HTERT RPE-1 (cell line): ENCODE results near the gene HEBP1.
"Not testable (repeated sequence)": the region's sequence is repeated elsewhere in the genome, so short reads cannot be mapped to it uniquely, and the experiment has no call there.

Experiments used
- in situ Hi-C: fragments of 300-500 bp; cut with MboI; formaldehyde crosslinking; loops from 4 replicates; pipeline ENCODE4 v1.14.3; 2020; ENCODE audit warnings: low sequenced_read_pairs

The HEBP1 gene, protein sequence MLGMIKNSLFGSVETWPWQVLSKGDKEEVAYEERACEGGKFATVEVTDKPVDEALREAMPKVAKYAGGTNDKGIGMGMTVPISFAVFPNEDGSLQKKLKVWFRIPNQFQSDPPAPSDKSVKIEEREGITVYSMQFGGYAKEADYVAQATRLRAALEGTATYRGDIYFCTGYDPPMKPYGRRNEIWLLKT

DNA sequence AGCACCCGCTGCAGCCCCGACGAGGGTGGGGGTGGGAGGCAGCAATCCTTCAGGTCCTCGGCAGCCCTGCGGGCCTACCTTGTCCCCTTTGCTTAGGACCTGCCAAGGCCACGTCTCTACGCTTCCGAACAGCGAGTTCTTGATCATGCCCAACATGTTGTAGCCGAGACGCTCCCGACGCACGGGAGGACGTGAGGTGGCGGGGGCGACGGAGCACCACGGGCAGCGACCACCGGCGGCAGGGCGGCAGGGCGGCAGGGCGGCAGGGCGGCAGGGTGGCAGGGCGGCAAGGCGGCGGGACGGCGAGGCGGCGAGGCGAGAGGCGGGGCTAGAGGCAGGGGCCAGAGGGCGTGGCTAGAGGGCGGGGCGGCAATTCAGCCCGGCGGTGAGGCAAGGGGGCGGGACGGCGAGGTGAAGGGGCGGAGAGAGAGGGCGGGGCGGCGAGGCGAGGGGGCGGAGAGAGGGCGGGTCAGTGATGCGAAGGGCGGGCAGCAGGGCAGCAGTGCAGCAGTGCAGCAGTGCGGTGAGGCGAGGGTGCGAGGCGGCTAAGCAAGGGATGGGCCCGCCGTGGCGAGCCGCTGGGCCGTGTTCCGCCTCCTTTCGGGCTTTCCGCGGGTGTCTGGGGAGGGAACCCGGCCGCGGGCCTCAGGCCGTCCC lies at the start of gene HEBP1:
Gene HEBP1, minus strand, starts transcription at position 307 of the 657 bp plus-strand sequence. Its CDS starts 151 bp downstream, at position 156.
- in situ Hi-C loops = no loop called here

DNA sequence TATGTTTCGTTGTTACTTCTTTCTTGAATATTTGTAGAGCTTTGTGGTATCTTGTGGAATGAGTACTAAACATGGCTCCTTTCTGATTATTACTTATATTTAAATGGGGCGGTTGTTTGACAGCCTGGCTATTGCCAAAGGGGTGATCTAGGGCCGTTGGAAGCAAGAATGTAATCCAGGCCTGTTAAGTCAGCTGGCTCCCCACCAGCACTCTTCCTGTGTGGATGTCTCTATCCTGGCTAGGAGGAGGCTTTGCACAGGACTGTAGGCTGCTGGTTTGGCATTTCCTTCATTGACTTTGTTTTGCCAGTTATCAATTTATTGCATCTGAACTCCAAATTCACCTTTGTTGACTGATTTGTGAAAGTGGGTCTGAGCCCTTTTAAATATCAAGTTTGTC lies 49.8 kb upstream of the HEBP1 start:
- in situ Hi-C loops = no loop called here

DNA sequence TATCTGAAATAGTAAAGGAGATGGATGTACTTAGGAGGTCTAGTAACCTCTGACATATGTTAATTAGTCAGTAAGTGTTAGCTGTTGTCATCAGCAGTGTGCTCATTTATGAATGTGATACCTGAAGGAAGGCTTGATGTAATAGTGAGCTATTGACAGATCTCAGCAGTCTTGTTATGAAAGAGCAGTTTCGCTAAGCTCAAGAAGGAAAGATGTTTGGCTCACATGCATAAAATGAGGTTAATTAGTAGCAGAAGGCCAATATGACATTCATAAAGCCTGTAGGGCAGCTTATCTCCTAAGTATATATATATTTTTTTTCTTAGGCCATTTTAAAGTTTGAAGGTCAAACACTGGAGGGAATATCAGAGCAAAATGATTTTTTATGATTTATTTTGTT lies 46.9 kb upstream of the HEBP1 start:
- in situ Hi-C loops = no loop called here

DNA sequence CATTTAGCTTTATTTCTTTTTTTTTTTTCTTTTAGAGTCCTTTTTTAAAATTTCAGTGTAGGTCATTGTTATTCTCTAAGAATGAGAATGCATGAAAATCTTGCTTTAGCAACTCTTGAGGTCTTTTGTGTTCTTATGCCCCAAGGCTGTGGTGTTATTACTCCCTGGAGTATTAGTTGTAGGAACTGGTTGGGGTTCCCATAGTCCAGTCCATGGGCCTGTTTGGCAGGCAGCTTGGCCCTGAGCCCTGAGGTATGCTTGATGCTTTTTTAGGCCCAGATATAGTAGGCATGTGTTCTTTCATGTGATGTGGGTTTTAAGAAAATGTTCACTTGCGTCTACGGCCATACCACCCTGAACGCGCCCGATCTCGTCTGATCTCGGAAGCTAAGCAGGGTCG lies 45.8 kb upstream of the HEBP1 start:
- in situ Hi-C loops = no loop called here

DNA sequence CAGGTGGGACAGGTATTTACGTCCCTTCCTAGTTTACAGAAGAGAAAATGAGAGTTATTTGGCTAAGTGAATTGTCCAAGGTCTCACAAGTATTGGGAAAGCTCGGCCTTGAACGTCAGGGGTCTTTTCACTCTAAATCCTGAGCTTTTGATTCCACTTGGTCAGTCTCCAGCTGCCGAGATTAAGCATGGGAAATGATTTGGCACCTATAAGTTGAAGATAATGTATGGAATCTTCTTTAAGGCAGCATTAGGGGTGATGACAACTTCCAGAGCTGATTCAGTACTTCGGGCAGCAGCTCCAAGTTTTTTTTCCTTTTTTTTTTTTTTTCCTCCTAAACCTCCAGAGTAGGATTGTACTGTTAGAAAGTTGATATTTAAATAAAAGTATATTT lies 44.8 kb upstream of the HEBP1 start:
- in situ Hi-C loops = no loop called here

DNA sequence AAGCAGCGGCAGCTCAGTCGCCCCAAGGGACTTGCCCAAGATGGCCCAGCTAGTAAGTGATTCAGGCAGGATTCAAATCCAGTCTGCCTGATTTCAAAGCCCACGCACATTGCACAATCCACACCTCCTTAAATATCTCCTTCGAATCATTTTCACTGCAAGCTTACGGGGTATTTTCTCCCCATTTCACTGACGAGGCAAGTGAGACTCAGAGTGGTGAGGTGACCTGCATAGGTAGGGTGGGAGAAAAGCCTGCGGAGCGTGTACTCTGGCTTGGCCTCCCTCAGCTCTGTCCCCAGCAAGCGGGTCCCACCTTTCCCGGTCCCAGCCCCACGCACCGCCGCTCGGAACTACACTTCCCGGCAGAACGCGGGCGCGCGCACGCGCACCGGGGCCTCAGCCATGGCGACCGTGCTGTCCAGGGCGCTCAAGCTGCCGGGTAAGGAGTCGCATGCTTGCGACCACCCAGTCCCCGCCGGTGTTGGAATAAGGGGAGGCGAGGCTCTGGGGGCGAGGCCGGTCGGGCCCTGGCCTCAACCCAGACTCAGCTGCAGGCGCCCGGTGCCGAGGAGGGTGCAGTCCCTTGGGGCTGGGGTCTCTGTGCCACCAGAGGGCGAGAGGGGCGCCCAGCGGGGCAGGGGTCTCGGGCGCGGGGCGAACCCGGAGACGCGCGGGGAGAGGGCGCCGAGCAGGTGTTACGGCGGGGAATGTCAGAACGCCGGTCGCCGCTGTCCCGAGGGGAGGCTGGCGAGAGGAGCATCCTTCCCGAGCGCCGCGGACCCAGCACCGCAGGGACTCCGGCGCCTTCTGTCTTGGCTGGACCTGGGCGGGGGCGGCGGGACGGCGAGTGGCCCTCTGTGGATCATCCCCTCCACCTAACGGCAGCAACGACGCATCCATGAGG lies 44.2 kb upstream of the HEBP1 start, which contains the start of gene FAM234B:
Gene FAM234B, plus strand, starts transcription at position 380 of the 904 bp plus-strand sequence. Its CDS starts 23 bp downstream, at position 403.
- in situ Hi-C loops = no loop called here

DNA sequence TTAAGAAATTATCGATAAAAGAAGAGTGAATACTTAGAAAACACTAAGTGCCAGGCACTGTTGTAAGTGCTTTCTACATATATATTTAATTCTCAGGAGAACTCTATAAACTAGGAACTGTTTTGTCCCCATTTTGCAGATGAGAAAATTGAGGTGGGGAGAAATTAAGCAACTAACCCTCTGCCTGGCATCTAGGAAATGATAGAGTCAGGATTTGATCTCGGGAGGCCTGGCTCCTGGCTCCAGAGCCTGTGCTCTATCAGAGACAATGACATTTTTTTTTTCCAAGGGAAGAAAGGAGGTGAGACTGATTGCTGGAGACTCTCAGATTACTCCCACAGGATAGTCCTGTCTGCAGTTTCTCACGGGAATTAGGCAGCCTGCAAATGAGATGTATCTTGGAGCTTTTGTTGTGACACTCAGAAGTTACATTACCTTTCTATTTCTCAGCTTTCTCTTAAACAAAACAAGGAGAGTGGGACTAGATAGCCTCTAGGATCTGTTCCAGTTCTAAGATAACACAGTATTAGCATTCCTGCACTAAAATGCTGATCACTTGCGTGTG lies 42.7 kb upstream of the HEBP1 start:
- in situ Hi-C loops = no loop called here

DNA sequence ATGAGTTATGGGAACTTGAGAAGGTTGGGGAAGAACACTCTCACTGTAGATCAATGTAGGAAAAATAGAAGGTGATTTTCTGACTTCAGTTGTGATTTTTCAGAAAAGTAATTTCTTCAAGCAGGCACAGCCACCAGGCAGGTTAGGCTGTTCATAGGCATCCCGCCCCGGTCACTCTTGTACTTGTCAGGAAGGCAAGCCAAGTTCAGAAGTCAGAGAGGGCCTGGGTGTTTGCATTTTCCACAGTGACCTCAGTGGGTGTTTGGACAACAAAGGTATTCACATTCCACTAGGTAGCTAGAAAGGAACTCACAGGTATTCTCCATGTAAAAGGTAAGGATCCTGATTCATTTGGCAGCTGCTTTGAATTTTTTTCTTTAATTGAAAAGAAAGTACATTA lies 41.2 kb upstream of the HEBP1 start:
- in situ Hi-C loops = no loop called here

DNA sequence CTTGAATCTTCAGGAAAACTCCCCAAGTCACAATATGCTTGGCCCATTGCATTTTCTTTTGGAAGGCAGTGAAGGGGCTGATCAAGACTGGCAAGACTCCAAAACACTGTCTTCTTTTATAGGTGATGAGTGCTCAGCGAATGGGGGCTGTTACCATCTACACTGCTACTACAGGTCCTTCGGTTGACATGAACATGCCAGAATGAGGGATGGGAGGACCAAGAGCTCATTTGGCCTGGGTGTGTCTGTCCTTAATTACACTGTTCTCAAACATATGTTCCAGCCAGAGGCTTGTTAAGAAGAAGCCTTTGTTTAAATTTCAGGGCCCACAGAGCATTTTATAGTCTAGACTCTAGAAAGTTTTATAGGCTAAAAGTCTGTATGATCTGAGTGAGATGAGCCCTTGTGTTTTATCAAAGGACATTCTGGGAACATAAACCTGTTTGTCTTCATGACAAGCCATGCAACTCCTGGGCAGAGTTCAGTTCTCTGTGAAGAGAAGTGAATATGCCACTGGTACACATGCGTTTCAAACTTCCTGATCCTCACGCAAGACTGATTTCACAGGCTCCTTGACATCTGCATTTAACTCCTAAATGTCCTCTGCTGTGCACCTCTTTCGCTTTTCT lies 39.4 kb upstream of the HEBP1 start:
- in situ Hi-C loops = no loop called here

DNA sequence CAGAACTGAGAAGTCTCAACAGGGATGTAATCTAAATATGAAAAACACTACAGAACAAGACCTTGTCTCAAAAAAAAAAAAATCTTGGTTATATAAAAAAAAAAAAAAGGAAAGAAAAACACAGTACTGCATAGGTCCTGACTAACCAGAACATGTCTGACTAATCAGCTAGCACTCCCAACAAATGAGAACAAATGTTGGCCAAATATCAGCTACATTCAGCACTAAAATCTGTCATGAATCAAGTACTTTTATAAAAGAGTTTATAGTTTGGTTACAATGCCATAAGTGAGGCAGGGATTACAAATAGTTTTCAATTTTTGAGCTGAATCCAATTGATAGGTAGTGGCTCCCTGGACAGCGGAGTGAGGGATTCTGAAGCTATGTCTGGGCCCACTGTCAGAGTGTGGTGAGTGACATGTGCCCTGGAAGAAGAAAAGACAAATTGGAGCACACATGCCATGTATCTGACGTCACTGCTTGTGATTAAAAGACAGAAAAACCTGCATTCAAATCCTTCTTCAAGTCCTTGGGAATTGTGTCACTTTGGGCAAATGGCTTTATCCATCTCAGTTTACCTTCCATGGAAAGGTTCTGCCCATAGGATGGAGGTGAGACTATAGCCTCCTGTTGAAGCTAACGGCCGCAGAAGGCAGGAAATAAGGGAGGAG lies 38.6 kb upstream of the HEBP1 start:
- in situ Hi-C loops = no loop called here

DNA sequence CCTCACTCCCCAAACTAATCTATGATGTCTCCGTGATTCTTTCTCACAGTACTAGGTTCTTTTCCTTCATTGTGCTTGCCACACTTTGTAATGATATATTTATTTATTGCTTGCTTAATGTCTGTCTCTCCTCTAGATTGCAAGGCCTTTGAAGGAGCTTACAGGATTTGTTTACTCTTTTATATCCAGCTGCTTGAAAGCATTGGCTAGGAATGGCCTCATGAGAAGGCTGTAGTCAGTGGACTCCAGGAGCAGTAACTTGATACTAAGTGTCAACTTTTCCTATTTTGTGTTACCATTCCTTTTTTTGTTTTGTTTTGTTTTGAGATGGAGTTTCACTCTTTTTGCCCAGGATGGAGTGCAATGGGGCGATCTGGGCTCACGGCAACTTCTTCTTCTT lies 36.8 kb upstream of the HEBP1 start:
- in situ Hi-C loops = no loop called here

DNA sequence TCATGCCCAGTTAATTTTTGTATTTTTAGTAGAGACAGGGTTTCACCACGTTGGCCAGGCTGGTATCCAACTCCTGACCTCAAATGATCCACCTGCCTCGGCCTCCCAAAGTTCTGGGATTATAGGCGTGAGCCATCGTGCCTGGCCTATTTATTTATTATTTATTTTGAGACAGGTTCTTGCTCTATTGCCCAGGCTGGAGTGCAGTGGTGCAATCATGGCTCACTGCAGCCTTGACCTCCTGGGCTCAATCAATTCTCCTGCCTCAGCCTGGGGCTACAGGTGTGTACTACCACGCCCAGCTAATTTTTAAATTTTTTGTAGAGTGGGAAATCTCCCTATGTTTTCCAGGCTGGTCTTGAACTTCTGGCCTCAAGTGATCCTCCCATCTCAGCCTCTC lies 35.3 kb upstream of the HEBP1 start:
- in situ Hi-C loops = not testable (repeated sequence)

DNA sequence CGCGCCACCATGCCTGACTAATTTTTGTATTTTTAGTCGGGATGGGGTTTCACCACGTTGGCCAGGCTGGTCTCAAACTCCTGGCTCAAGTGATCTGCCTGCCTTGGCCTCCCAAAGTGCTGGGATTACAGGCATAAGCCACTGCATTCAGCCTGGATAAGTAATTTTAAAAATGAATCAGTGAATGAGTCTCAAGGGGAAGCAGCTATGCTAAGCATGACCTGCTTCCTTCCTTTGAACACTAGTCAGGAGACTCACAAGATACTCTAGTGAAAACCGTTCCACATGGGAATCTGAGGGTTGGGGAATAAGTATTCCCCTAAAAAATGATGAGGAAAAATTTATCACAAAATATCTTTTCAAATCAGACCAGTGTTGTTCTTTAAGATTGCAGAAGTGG lies 33.4 kb upstream of the HEBP1 start:
- in situ Hi-C loops = no loop called here

DNA sequence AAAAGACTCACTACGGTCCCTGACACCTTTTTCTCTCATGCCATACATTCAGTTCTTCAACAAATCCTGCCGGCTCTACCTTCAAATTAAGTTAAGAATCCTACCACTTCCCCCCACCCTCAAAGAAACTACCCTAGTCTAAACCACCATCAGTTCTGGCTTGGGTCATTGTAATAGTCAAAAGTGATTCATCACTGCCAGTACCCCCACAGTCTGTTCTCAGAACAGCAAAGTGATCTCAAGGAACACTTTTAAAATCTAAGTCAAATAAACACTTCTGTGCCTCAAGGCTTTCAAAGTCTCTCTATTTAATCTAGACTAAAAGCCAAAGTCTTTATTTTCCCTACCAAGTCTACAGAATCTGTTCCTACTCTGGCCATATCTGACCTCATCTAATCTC lies 32.1 kb upstream of the HEBP1 start:
- in situ Hi-C loops = no loop called here

DNA sequence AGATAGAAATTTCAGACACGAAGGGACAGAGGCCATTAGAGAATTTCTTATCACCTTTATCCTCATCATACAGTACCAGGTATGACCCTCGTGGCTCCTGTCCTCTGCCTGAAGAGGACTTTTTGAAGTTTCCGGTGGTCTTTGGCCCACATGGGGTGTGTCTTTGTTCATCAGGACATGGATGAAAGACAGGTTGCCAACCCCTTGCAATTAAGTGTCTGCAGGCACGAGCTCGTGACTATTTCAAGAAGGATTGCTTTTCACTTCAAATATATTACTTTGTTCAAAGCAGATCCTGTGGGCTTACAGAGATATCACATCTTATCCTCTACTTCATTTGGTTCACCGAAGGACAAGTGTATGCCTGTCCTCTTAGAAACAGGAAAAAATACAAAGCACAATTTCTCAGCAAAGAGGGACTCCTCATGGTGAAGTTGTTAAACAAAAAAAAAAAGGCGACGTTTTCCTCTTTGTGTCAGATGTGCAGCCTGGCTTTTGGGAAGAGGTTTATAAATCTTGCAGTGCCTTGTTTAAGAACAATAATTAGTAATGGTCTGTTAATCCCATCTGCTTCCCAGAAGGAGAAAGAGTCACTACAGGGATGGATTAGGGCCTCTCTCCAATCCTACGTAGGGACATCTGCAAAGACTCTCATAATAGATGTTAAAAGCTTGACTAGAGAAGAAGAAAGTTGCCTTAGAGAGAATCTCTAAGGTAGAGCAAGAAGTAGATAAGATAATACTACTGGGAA lies 30.7 kb upstream of the HEBP1 start:
- in situ Hi-C loops = no loop called here

DNA sequence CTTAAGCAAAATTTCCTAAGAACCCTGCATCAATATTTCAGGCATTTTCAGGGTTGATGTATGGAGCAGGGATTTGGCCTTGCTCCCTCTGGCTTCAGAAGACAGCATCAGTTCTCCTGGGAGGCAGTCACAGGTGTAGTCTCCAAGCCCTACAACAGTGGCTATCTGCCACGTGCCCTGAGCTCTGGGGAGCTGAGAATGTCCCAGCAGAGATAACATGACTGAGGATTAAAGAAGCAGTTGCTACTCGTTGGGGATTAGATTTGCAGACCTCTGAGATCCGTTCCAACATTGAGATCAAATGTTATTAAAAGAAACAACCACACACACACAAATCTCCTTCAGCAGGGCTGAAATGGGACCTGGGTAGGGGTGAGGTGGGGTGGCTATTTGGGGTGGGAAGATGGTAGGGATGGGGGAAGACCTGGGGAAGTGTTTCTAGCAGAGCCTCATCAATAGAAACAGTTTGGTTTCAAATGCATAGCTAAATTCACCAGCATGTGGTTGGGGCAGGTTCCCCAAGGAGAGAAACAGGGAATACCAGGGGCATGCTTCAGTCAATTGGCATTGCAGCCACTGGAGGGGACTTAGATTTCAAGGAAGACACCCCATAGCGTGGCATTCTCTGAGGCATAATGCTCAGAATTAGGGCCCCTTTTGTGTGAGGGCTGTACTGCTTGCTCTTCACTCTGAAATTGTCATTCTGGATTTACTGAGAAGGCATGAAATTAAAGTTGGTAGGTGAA lies 28.9 kb upstream of the HEBP1 start:
- in situ Hi-C loops = no loop called here

DNA sequence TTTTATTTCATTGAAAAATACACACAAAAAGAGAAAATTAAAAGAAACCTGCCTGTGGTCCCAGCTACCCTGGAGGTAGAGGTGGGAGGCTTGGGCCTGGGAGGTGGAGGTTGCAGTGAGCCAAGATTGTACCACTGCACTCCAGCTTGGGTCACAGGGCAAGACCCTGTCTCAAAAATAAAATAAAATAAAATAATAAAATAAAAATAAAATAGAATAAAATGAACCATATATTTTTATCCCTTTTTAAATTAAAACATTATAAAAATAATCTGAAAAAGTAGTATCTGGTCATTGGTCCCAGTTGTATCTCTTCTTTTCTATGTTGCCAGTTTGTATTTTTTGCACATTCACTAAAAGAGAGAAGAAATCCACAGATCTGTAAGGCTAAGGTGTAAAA lies 27.4 kb upstream of the HEBP1 start:
- in situ Hi-C loops = no loop called here

DNA sequence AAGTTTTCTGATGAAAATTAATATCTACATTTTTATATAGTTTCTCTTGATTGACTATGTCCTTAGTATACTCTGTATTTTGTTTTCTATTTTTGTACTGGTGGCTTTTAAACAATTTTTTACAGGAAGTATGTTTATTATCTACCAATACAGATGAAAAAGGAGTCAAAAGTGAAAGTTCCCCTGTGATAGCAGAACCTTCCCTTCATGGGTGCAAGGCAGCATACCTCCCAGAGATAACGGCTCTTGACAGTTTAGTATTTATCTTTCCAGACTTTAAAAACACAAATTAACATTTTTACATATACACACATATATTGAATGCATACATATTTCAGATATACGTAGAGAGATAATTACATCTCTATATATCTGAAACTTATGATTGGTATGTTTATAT lies 27.0 kb upstream of the HEBP1 start:
- in situ Hi-C loops = no loop called here

DNA sequence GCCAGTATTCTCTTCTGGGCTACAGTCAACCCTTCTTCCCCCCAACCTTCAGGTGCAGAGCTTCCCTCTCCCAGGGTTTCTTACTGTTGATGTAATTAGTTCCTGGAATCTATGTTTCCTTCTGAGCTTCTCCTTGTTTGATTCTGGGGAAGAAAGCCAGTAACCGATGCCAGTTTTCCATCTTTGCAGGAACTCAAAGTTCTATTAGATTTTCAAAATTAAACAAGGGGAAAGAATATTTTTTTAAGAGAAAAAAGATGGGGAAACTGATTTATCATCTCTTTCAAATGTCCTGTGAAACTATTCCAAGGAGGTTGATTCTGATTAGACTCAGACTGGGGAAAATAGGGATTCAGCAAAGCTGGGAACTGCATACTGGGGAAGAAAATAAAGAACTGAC lies 26.2 kb upstream of the HEBP1 start:
- in situ Hi-C loops = no loop called here
